ENCODE results near the gene B3GNT3. TPM values are rescaled to one million over a fixed set of nuclear protein-coding genes. Genes with fewer than 3 reads are reported as not detected.

B3GNT3 gene
- total and polyA plus RNA-seq, 2 of the 4 experiments (the other 2 are of a cell fraction), result not detected

DNA sequence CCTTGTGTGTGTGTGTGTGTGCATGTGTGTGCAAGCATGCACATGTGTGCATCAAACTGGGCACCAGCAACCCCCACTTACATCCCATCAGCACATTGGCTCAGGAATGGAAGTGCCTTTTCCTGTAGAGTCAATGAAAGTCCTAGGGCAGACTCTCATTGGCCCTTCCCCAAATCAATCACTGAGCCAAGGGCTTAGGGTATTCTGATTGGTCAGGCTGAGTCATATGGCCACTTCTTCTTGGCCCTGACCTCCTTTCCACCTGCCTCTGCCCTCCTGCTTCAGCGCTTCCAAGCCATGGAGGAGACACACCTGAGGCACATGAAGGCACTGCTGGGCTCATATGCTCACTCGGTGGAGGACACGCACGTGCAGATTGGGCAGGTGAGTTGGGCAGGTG, 22.8 kb upstream of the B3GNT3 start:
- BruUV-seq (replicated peaks), result no TSS peak
- H2AFZ ChIP-seq (replicated peaks; ENCODE audit: low read length, poor library complexity), result peak overlapping the region; percentile 75
- dilution Hi-C loops (cut with HindIII; ENCODE audit: low sequenced_read_pairs, unreplicated experiment), result no loop called here
- no peak overlapping the region for H4K8ac ChIP-seq (ENCODE audit: low read depth in 2 of 2, low read length in 2 of 2)
- intact Hi-C loops (cut with micrococcal nuclease), result no loop called here
- no peak overlapping the region for H2BK120ac ChIP-seq (ENCODE audit: low read depth, low read length)
- no peak for ATAC-seq (ENCODE audit: low read depth)
- no peak overlapping the region for H3K4ac ChIP-seq (ENCODE audit: low read depth, low read length)
- no peaks in the 10 kb centered on the region for H3K36me3 ChIP-seq (ENCODE audit: control insufficient read depth, insufficient read depth, low read length)
- 89% methylated on average over 3 of the region's 4 CpGs; no CpG with 5 or more reads in 1 of the 2 experiments for WGBS, 2 experiments (ENCODE audit: extremely low coverage in 2 of 2, insufficient read length in 1 of 2)
- H3K27ac ChIP-seq (ENCODE audit: insufficient read depth, low read length), result no peak overlapping the region
- H3K79me1 ChIP-seq (ENCODE audit: low read depth in 1 of 2, low read length in 2 of 2), result no peaks in the 10 kb centered on the region
- ChIA-PET CTCF (no interaction called here), POLR2A (ENCODE audit: unreplicated experiment) (no interaction called here)
- H3K4me1 ChIP-seq (ENCODE audit: control insufficient read depth, insufficient read depth, low read length), result no peaks in the 10 kb centered on the region
- H2AK5ac ChIP-seq (ENCODE audit: low read depth, low read length), result no peak overlapping the region
- no peak overlapping the region for H2BK15ac ChIP-seq (ENCODE audit: low read depth, low read length)
- no peak overlapping the region for H3K23ac ChIP-seq (ENCODE audit: low read depth, low read length)
- in situ Hi-C loops (cut with MboI; ENCODE audit: low sequenced_read_pairs), result no loop called here
- H4K5ac ChIP-seq (ENCODE audit: low read depth, low read length), result no peak overlapping the region
- H3K9ac ChIP-seq (ENCODE audit: low read depth, low read length), result no peak overlapping the region
- peak; percentile 45; the same call in 1 of the 2 replicates for TF ChIP-seq USF2 (IDR thresholded peaks at IDR 0.05; ENCODE audit: low read depth, low read length)
- TF ChIP-seq, protein P1, sequence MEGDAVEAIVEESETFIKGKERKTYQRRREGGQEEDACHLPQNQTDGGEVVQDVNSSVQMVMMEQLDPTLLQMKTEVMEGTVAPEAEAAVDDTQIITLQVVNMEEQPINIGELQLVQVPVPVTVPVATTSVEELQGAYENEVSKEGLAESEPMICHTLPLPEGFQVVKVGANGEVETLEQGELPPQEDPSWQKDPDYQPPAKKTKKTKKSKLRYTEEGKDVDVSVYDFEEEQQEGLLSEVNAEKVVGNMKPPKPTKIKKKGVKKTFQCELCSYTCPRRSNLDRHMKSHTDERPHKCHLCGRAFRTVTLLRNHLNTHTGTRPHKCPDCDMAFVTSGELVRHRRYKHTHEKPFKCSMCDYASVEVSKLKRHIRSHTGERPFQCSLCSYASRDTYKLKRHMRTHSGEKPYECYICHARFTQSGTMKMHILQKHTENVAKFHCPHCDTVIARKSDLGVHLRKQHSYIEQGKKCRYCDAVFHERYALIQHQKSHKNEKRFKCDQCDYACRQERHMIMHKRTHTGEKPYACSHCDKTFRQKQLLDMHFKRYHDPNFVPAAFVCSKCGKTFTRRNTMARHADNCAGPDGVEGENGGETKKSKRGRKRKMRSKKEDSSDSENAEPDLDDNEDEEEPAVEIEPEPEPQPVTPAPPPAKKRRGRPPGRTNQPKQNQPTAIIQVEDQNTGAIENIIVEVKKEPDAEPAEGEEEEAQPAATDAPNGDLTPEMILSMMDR (conservative IDR thresholded peaks at IDR 0.05; ENCODE audit: low read depth, low read length), result no peak
- H2BK20ac ChIP-seq (ENCODE audit: low read depth, low read length), result no peak overlapping the region
- H2BK5ac ChIP-seq (ENCODE audit: low read depth, low read length, poor library complexity, severe bottlenecking), result no peak overlapping the region
- no peaks in the 10 kb centered on the region for H3K9me1 ChIP-seq (ENCODE audit: insufficient read depth, low read length)
- H3K56ac ChIP-seq (ENCODE audit: extremely low read depth, insufficient read depth, low read length), result no peak overlapping the region
- no peak overlapping the region for H3K18ac ChIP-seq (ENCODE audit: low read depth, low read length)
- DNase-seq, result peak; percentile 14
- peaks cover 3% of the 10 kb centered on the region; the same call in 1 of the 2 replicates for H3K27me3 ChIP-seq (ENCODE audit: control insufficient read depth, insufficient read depth, low read length)
- H4K20me1 ChIP-seq (ENCODE audit: insufficient read depth, low read length), result no peaks in the 10 kb centered on the region
- H3K9me3 ChIP-seq (ENCODE audit: control insufficient read depth, insufficient read depth, low read length), result no peaks in the 10 kb centered on the region
- H3K4me2 ChIP-seq (ENCODE audit: low read depth, low read length), result no peak overlapping the region
- H3K14ac ChIP-seq (replicated peaks; ENCODE audit: low read depth, low read length), result no peak overlapping the region
- H4K91ac ChIP-seq (ENCODE audit: insufficient read depth, low read depth, low read length), result no peak overlapping the region
- no peak overlapping the region for H3K4me3 ChIP-seq (ENCODE audit: insufficient read depth, low read depth, low read length)
- H2AK9ac ChIP-seq (replicated peaks; ENCODE audit: low read depth, low read length, poor library complexity), result no peak overlapping the region
